ENCODE measurements around the gene ITGA6.

The ITGA6 gene

DNA sequence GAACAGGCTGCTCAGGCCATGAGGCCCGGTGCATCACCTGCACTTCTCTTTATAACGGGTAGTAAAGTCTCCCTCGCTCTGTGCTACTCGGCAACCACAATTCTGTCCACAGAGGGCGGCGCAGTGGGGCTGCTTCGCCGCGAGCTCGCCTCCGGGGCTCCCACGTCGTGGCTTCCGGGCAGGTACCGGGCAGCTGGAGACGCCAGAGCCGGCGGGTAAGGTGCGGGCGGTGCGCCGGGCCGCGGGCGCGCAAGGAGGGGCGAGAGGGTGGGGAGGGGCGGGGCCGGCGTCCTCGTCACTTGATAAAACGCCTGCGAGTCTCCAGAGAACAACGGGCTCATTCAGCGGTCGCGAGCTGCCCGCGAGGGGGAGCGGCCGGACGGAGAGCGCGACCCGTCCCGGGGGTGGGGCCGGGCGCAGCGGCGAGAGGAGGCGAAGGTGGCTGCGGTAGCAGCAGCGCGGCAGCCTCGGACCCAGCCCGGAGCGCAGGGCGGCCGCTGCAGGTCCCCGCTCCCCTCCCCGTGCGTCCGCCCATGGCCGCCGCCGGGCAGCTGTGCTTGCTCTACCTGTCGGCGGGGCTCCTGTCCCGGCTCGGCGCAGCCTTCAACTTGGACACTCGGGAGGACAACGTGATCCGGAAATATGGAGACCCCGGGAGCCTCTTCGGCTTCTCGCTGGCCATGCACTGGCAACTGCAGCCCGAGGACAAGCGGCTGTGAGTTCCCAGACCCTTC, at the start of gene ITGA6:
Gene ITGA6, plus strand, starts transcription at position 331 of the 734 bp plus-strand sequence.
- H3K27me3 Mint-ChIP-seq = no peaks in the 10 kb centered on the region
- ATAC-seq (replicated peaks; ENCODE audit: extremely low read depth, poor library complexity, severe bottlenecking) = peak; percentile 68
- no peaks in the 10 kb centered on the region for H3K9me3 Mint-ChIP-seq
- H3K36me3 Mint-ChIP-seq (ENCODE audit: insufficient read depth) = peaks cover 13% of the 10 kb centered on the region
- no peak within 1 kb of the TSS for H3K27ac Mint-ChIP-seq (ENCODE audit: low read depth)
- H3K4me1 Mint-ChIP-seq = peaks cover 41% of the 10 kb centered on the region
- peak; percentile 48 to 53 for DNase-seq (ENCODE audit: low spot score in 2 of 2)
- peak within 1 kb of the TSS; percentile 83 for H3K4me3 Mint-ChIP-seq

DNA sequence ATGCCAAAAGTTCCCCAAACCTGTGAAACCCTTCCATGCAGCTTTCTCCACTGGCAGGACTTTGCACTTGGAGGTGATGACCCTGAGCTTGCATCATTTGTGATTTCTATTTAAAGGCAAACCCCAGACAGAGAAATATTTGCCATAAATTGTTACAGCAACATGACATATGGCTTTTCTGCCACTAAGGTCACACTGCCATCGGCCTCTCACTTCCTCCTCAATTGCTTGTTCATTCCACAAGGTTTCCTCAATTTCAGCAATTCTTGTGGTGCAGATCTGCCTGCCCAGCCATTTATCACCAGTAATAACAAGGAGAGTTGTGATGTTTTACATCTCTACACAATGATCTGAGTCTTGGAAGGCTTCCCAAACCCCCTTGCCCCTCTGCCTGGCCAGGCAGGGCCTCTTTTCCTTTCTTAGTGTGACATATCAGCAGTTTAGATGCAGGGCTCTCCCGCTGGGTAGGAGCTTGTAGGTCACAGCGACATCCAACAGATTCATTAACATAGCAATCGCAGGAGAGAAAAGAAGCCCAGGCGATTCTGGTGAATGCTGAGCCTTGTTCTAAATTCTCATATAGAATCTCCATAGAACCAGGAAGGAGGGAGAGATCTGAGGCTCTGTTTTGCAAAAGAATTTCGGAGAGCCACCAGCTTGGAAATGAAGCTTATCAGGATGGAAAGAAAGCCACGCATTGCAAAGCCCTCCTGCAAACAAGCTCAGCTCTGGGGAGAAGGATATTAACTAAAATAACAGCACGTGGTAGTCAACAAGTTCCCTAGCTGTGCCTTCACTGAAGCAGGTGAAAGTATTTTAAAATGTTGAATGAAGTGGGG, 46.7 kb upstream of the ITGA6 start:
- Mint-ChIP-seq H3K4me3 (no peak overlapping the region), H3K36me3 (ENCODE audit: insufficient read depth) (no peaks in the 10 kb centered on the region), H3K4me1 (no peaks in the 10 kb centered on the region), H3K27me3 (peaks cover 28% of the 10 kb centered on the region), H3K9me3 (peaks cover 5% of the 10 kb centered on the region), H3K27ac (ENCODE audit: low read depth) (no peak overlapping the region)
- DNase-seq (ENCODE audit: low spot score in 2 of 2) = no peak
- no peak for ATAC-seq (replicated peaks; ENCODE audit: extremely low read depth, poor library complexity, severe bottlenecking)

DNA sequence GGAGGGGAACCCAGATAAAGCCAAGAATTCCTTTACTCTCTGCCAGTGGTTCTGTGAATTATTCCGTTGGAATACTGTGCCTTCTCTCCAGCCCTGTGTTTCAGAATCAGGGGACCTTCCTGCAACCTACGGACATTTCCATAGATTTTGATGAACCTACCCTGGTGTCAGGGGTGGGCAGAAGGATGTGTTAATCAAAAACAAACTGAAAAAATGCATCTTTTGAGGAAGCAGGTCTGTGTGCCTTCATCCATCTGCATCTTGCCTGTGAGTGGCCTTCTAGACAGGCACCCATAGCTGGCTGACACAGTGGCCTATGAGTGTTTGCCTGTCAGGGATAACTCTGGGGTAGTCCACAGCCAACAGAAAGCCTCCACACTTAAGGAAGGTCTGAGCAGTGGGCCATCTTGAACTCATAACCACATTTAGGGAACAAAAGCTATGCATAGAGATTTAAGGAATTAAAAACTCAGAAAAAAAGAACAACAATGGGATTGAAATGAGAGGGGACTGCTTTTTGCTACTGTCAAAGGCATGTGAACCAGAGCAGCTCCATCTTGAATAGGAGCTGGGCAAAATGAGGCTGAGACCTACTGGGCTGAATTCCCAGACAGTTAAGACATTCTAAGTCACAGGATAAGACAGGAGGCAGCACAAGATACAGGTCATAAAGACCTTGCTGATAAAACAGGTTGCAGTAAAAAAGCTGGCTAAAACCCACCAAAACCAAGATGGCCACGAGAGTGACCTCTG, 45.9 kb upstream of the ITGA6 start:
- Mint-ChIP-seq H3K4me3 (no peak overlapping the region), H3K9me3 (peaks cover 5% of the 10 kb centered on the region), H3K4me1 (no peaks in the 10 kb centered on the region), H3K27me3 (peaks cover 26% of the 10 kb centered on the region), H3K27ac (ENCODE audit: low read depth) (no peak overlapping the region), H3K36me3 (ENCODE audit: insufficient read depth) (no peaks in the 10 kb centered on the region)
- DNase-seq (ENCODE audit: low spot score in 2 of 2) (no peak), ATAC-seq (replicated peaks; ENCODE audit: extremely low read depth, poor library complexity, severe bottlenecking) (no peak)

DNA sequence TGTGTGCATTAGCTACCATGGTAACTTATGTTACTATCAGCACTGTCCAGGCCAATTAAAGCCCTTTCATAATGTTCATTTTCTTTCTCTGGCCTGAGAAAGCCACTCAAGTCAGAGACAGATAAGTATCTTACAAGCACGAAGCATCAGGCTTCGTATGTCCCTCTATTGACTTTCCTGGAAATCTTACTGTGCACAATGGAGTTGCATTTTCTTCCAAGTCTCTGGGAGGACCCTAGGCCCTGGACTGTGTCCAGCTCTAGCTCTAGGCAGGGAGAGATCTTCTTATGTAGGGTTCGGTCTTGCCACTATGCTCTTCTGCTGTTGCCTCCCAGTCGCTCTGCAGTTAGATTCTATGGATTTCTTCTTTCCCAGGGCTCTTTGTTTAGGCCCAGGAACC, 40.0 kb upstream of the ITGA6 start:
- H3K4me1 Mint-ChIP-seq = no peaks in the 10 kb centered on the region
- peaks cover 11% of the 10 kb centered on the region for H3K27me3 Mint-ChIP-seq
- H3K4me3 Mint-ChIP-seq = no peak overlapping the region
- no peak overlapping the region for H3K27ac Mint-ChIP-seq (ENCODE audit: low read depth)
- H3K9me3 Mint-ChIP-seq = no peaks in the 10 kb centered on the region
- ATAC-seq (replicated peaks; ENCODE audit: extremely low read depth, poor library complexity, severe bottlenecking) (no peak), DNase-seq (ENCODE audit: low spot score in 2 of 2) (no peak)
- no peaks in the 10 kb centered on the region for H3K36me3 Mint-ChIP-seq (ENCODE audit: insufficient read depth)

DNA sequence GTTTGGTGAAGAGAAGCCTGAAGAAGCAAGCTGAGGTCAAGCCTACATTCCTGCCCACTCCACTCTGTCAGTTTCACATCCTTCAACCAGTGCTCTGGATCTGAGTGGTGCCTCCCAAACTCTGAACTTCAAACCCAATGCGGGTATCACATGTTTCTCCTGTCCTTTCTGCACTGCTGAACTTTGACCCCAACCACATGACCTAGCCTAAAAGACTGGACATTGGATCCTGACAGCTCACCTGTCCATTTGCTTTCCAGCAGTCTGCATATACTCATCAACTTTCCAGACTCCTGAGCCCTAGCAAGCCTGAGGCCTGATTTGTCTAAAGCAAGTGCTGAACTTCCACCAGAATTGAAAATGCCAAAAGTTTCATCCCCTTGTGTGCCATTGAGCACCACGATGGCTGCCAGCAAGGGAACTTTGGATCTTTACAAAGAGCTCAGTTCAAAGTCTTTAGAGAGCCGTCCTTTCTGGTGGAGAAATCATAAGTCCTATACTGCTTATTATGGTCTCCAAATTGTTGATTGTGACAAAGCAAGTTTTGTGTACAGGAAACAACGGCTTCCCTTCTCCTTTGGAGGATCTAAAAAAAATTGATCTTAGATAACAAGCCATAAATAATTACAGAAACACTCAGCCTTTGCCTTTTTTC, 37.6 kb upstream of the ITGA6 start:
- Mint-ChIP-seq H3K9me3 (no peaks in the 10 kb centered on the region), H3K27ac (ENCODE audit: low read depth) (no peak overlapping the region), H3K4me3 (no peak overlapping the region), H3K27me3 (peaks cover 2% of the 10 kb centered on the region), H3K36me3 (ENCODE audit: insufficient read depth) (no peaks in the 10 kb centered on the region), H3K4me1 (no peaks in the 10 kb centered on the region)
- no peak for ATAC-seq (replicated peaks; ENCODE audit: extremely low read depth, poor library complexity, severe bottlenecking)
- DNase-seq (ENCODE audit: low spot score in 2 of 2) = no peak

DNA sequence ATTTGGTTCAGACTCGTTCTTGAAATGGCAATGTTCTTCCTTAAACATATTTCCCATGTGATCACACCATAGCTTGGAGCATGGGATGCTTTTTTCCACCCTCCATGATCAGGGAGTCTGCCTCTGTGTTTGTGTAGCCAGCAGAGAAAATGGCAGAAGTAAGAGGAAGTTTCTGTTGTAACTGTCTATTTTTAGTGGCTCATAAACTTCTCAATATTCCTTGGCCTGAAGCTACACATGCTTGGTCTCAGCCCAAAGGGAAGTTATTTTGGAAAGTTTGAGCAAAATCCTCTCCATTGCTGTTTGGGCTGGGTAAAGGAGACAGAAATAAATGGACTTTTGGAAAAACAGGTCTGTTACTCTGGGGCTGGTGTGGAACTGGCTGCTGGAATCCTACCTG, 33.4 kb upstream of the ITGA6 start:
- DNase-seq (ENCODE audit: low spot score in 2 of 2) (no peak), ATAC-seq (replicated peaks; ENCODE audit: extremely low read depth, poor library complexity, severe bottlenecking) (no peak)
- Mint-ChIP-seq H3K27me3 (no peaks in the 10 kb centered on the region), H3K4me3 (no peak overlapping the region), H3K27ac (ENCODE audit: low read depth) (no peak overlapping the region), H3K4me1 (peaks cover 4% of the 10 kb centered on the region), H3K9me3 (no peaks in the 10 kb centered on the region), H3K36me3 (ENCODE audit: insufficient read depth) (no peaks in the 10 kb centered on the region)

DNA sequence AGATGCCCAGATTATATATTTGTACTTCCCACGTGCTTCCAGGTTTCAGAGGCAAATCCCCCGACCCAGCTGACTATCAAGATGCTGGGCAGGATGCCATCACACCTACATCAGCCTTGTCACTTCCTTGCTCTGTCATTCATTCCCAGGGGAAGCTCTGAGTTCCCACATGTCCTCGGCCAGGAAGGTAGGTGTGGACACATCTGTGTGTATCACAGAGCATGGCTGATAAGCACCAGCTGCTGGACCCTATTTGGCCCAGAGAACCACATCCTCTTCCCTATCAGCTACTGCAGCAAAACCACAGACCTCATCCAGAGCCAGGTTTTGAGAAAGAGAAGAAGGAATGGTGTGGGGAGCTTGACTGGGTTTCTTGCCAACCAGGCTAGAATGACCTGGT, 31.9 kb upstream of the ITGA6 start:
- DNase-seq (ENCODE audit: low spot score in 2 of 2) = no peak
- Mint-ChIP-seq H3K4me3 (no peak overlapping the region), H3K27me3 (no peaks in the 10 kb centered on the region), H3K9me3 (no peaks in the 10 kb centered on the region), H3K36me3 (ENCODE audit: insufficient read depth) (no peaks in the 10 kb centered on the region), H3K4me1 (peaks cover 4% of the 10 kb centered on the region), H3K27ac (ENCODE audit: low read depth) (no peak overlapping the region)
- no peak for ATAC-seq (replicated peaks; ENCODE audit: extremely low read depth, poor library complexity, severe bottlenecking)

DNA sequence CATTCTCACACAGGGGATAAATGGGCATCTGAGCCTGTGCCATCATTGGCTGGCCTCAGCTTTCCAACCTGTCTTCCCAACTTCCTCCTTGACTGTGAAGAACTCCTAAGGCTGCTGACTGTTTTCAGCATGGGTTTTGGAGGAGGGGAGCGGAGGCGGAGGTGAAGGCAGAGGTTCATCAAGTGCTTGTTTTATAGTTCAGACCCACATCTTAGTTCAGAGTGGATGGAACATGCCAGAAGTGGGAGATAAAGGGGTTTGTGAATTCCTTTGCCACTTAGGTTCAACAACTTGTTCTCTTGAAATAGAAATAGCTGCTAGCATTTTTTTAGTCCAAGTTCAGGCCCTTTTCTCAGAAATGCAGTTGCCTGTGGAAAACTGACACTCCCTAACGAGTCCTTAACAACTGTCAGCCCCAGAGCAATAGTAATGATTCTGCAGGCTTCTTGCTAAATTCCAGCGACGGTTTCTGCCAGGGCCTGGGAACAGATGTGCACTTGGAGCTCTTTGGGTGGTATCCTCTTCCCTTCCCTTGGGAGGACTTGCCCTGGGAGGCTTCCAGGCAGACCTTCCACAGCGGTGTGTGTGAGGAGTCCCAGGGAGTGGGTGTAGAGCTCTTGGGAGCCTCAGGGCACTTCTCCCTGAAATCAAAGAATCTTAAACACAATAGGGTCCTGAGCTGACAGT, 30.1 kb upstream of the ITGA6 start:
- no peak for DNase-seq (ENCODE audit: low spot score in 2 of 2)
- Mint-ChIP-seq H3K36me3 (ENCODE audit: insufficient read depth) (no peaks in the 10 kb centered on the region), H3K4me1 (peaks cover 4% of the 10 kb centered on the region), H3K27ac (ENCODE audit: low read depth) (no peak overlapping the region), H3K27me3 (no peaks in the 10 kb centered on the region), H3K4me3 (no peak overlapping the region), H3K9me3 (no peaks in the 10 kb centered on the region)
- no peak for ATAC-seq (replicated peaks; ENCODE audit: extremely low read depth, poor library complexity, severe bottlenecking)

DNA sequence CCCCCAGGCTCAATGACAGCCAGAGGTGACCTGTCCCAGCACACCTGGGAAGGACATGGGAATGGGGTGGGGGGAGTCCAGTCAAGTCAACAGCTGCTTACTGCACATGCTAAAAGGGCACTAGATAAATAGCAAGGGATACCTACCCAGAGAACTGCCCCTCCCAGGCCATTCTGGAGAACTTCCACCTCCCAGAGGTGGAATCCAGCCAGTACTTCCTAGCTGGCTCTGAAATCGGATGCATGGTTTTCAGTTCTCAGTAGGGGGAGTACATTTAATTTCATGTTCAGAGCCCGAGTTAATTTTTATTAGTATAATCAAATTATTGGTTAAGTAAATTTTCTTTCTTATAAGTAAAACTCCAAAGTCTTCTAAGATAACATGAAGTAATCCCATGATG, 28.9 kb upstream of the ITGA6 start:
- ATAC-seq (replicated peaks; ENCODE audit: extremely low read depth, poor library complexity, severe bottlenecking) = no peak
- no peak overlapping the region for H3K4me3 Mint-ChIP-seq
- no peaks in the 10 kb centered on the region for H3K9me3 Mint-ChIP-seq
- no peak for DNase-seq (ENCODE audit: low spot score in 2 of 2)
- H3K27ac Mint-ChIP-seq (ENCODE audit: low read depth) = no peak overlapping the region
- no peaks in the 10 kb centered on the region for H3K36me3 Mint-ChIP-seq (ENCODE audit: insufficient read depth)
- H3K4me1 Mint-ChIP-seq = peaks cover 4% of the 10 kb centered on the region
- no peaks in the 10 kb centered on the region for H3K27me3 Mint-ChIP-seq

DNA sequence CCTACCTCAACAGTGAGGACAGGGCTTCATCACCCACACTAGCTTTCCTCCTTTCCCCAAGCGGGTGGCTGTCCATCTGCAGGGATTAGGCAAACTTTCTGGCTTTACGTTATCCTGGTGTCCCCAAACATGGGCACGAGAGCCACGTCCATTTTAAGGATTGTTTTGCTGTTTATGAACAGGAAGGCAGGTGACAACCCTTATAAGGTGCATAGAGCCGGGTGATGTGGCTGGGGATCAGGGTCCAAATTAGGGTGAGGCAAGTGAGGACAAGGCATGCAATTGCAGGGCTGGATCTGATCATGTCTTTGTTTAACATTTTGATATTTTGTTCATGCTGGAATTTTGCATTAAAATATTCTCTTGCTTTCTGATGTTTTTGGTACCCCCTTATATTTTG, 27.6 kb upstream of the ITGA6 start:
- ATAC-seq (replicated peaks; ENCODE audit: extremely low read depth, poor library complexity, severe bottlenecking) = no peak
- Mint-ChIP-seq H3K27me3 (no peaks in the 10 kb centered on the region), H3K4me1 (peaks cover 4% of the 10 kb centered on the region), H3K27ac (ENCODE audit: low read depth) (no peak overlapping the region), H3K9me3 (no peaks in the 10 kb centered on the region), H3K4me3 (no peak overlapping the region), H3K36me3 (ENCODE audit: insufficient read depth) (no peaks in the 10 kb centered on the region)
- DNase-seq (ENCODE audit: low spot score in 2 of 2) = no peak

DNA sequence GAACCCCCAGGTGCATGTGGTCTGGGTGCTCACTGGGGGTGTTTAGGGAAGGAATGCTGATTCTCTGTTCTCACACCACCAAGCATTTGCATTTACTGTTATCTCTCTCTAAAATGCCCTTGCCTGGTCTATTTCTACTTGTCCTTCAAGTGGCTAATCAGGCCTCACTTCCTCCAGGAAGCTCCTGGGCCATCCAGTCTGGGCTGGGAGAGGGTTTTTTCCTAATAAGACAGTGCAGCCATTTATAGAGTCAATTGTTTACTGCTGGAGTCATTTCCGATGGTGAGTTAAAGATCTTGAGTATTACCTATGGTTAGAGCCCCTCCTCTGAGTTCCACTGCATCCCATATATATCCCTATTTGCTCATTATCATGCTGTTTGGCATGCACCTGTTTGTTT, 25.2 kb upstream of the ITGA6 start:
- no peaks in the 10 kb centered on the region for H3K27me3 Mint-ChIP-seq
- no peaks in the 10 kb centered on the region for H3K36me3 Mint-ChIP-seq (ENCODE audit: insufficient read depth)
- H3K4me3 Mint-ChIP-seq = no peak overlapping the region
- H3K27ac Mint-ChIP-seq (ENCODE audit: low read depth) = no peak overlapping the region
- DNase-seq (ENCODE audit: low spot score in 2 of 2) (no peak), ATAC-seq (replicated peaks; ENCODE audit: extremely low read depth, poor library complexity, severe bottlenecking) (no peak)
- H3K9me3 Mint-ChIP-seq = no peaks in the 10 kb centered on the region
- no peaks in the 10 kb centered on the region for H3K4me1 Mint-ChIP-seq

DNA sequence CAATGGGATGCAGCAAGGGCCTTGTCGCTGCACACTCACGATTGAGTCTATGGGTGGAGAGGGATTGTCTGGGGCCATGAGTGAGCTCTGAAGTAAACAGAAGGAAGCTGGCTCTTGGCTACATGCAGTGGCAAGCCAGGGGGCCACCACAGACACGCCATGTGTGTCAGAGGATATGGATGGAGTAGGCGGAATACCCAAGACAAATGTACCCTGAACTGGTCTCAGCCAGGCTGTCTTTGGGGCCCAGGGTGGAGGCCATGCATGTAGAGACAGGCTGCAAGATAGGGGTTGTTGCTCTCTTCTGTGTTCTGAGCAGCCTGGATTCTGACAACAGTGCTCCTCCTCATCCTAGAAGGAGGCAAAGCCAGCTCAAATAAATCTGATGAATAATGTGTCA, 24.0 kb upstream of the ITGA6 start:
- H3K27ac Mint-ChIP-seq (ENCODE audit: low read depth) = no peak overlapping the region
- H3K27me3 Mint-ChIP-seq = peaks cover 10% of the 10 kb centered on the region
- H3K9me3 Mint-ChIP-seq = no peaks in the 10 kb centered on the region
- H3K4me1 Mint-ChIP-seq = no peaks in the 10 kb centered on the region
- ATAC-seq (replicated peaks; ENCODE audit: extremely low read depth, poor library complexity, severe bottlenecking) (no peak), DNase-seq (ENCODE audit: low spot score in 2 of 2) (no peak)
- no peak overlapping the region for H3K4me3 Mint-ChIP-seq
- H3K36me3 Mint-ChIP-seq (ENCODE audit: insufficient read depth) = no peaks in the 10 kb centered on the region

Measured in central memory CD8-positive, alpha-beta T cell (primary cell).